ENCODE results near the gene LPIN1.
A peak's percentile ranks its signal among the peaks of the same experiment; 100 is the strongest.
"Not testable (repeated sequence)": the region's sequence is repeated elsewhere in the genome, so short reads cannot be mapped to it uniquely, and the experiment has no call there.

LPIN1 gene

GRCh38 chr2:11726384-11726783 is 20.0 kb upstream of the LPIN1 start:
- no peaks in the 10 kb centered on the region for H3K9me3 Mint-ChIP-seq
- H3K27me3 Mint-ChIP-seq (ENCODE audit: low read depth): peaks cover 48% of the 10 kb centered on the region
- H3K36me3 Mint-ChIP-seq (ENCODE audit: low read depth): no peaks in the 10 kb centered on the region
- H3K27ac Mint-ChIP-seq: no peak overlapping the region
- H3K4me3 Mint-ChIP-seq: no peak overlapping the region
- no peaks in the 10 kb centered on the region for H3K4me1 Mint-ChIP-seq (ENCODE audit: low read depth)

GRCh38 chr2:11729362-11730212 is 16.8 kb upstream of the LPIN1 start:
- Mint-ChIP-seq H3K4me3 (no peak overlapping the region), H3K4me1 (ENCODE audit: low read depth) (no peaks in the 10 kb centered on the region), H3K9me3 (no peaks in the 10 kb centered on the region), H3K27me3 (ENCODE audit: low read depth) (peaks cover 41% of the 10 kb centered on the region), H3K27ac (no peak overlapping the region), H3K36me3 (ENCODE audit: low read depth) (no peaks in the 10 kb centered on the region)

GRCh38 chr2:11731214-11731984 is 15.0 kb upstream of the LPIN1 start:
- not testable (repeated sequence) for H3K9me3 Mint-ChIP-seq; H3K4me1 Mint-ChIP-seq (ENCODE audit: low read depth); H3K4me3 Mint-ChIP-seq; H3K36me3 Mint-ChIP-seq (ENCODE audit: low read depth); H3K27ac Mint-ChIP-seq
- peaks cover 43% of the 10 kb centered on the region for H3K27me3 Mint-ChIP-seq (ENCODE audit: low read depth)

- no peak overlapping the region for H3K4me3 Mint-ChIP-seq
- no peak overlapping the region for H3K27ac Mint-ChIP-seq
- H3K4me1 Mint-ChIP-seq (ENCODE audit: low read depth): peaks cover 2% of the 10 kb centered on the region
- H3K36me3 Mint-ChIP-seq (ENCODE audit: low read depth): no peaks in the 10 kb centered on the region
- H3K9me3 Mint-ChIP-seq: no peaks in the 10 kb centered on the region
- H3K27me3 Mint-ChIP-seq (ENCODE audit: low read depth): peaks cover 44% of the 10 kb centered on the region
Observed at GRCh38 chr2:11732587-11732986, 13.8 kb upstream of the LPIN1 start.

GRCh38 chr2:11737852-11738251 is 8.6 kb upstream of the LPIN1 start:
- not testable (repeated sequence) for H3K36me3 Mint-ChIP-seq (ENCODE audit: low read depth)
- H3K4me1 Mint-ChIP-seq (ENCODE audit: low read depth): peaks cover 10% of the 10 kb centered on the region

GRCh38 chr2:11738589-11739436 is 7.6 kb upstream of the LPIN1 start:
- Mint-ChIP-seq H3K4me3 (no peak overlapping the region), H3K27ac (no peak overlapping the region), H3K9me3 (no peaks in the 10 kb centered on the region), H3K36me3 (ENCODE audit: low read depth) (no peaks in the 10 kb centered on the region), H3K4me1 (ENCODE audit: low read depth) (peaks cover 16% of the 10 kb centered on the region), H3K27me3 (ENCODE audit: low read depth) (peaks cover 18% of the 10 kb centered on the region)

More at GRCh38 chr2:11737852-11738251, 8.6 kb upstream of the LPIN1 start:
- not testable (repeated sequence) for H3K27ac Mint-ChIP-seq, H3K9me3 Mint-ChIP-seq, H3K4me3 Mint-ChIP-seq
- peaks cover 25% of the 10 kb centered on the region for H3K27me3 Mint-ChIP-seq (ENCODE audit: low read depth)

- Mint-ChIP-seq H3K4me3 (no peak overlapping the region), H3K9me3 (no peaks in the 10 kb centered on the region), H3K27me3 (ENCODE audit: low read depth) (peaks cover 14% of the 10 kb centered on the region), H3K27ac (no peak overlapping the region), H3K36me3 (ENCODE audit: low read depth) (no peaks in the 10 kb centered on the region), H3K4me1 (ENCODE audit: low read depth) (peaks cover 32% of the 10 kb centered on the region)
Observed at GRCh38 chr2:11740723-11741122, 5.7 kb upstream of the LPIN1 start.

- H3K4me1 Mint-ChIP-seq (ENCODE audit: low read depth): peaks cover 40% of the 10 kb centered on the region
- H3K4me3 Mint-ChIP-seq: no peak overlapping the region
- H3K36me3 Mint-ChIP-seq (ENCODE audit: low read depth): no peaks in the 10 kb centered on the region
- no peaks in the 10 kb centered on the region for H3K9me3 Mint-ChIP-seq
- H3K27me3 Mint-ChIP-seq (ENCODE audit: low read depth): peaks cover 7% of the 10 kb centered on the region
- no peak overlapping the region for H3K27ac Mint-ChIP-seq
Observed at GRCh38 chr2:11742317-11742701, 4.1 kb upstream of the LPIN1 start.

- H3K27me3 Mint-ChIP-seq (ENCODE audit: low read depth): peaks cover 2% of the 10 kb centered on the region
- H3K36me3 Mint-ChIP-seq (ENCODE audit: low read depth): no peaks in the 10 kb centered on the region
- H3K4me3 Mint-ChIP-seq: no peak overlapping the region
- no peaks in the 10 kb centered on the region for H3K9me3 Mint-ChIP-seq
- H3K4me1 Mint-ChIP-seq (ENCODE audit: low read depth): peaks cover 42% of the 10 kb centered on the region
- H3K27ac Mint-ChIP-seq: peak overlapping the region; percentile 45
Observed at GRCh38 chr2:11742702-11743357, 3.6 kb upstream of the LPIN1 start.

- Mint-ChIP-seq H3K4me1 (ENCODE audit: low read depth) (peaks cover 45% of the 10 kb centered on the region), H3K27me3 (ENCODE audit: low read depth) (no peaks in the 10 kb centered on the region), H3K27ac (peak overlapping the region; percentile 89), H3K4me3 (no peak overlapping the region), H3K36me3 (ENCODE audit: low read depth) (no peaks in the 10 kb centered on the region), H3K9me3 (no peaks in the 10 kb centered on the region)
Observed at GRCh38 chr2:11743366-11743765, 3.1 kb upstream of the LPIN1 start.

- Mint-ChIP-seq H3K4me3 (peak overlapping the region; percentile 73), H3K36me3 (ENCODE audit: low read depth) (no peaks in the 10 kb centered on the region), H3K9me3 (no peaks in the 10 kb centered on the region), H3K27me3 (ENCODE audit: low read depth) (no peaks in the 10 kb centered on the region), H3K27ac (peak overlapping the region; percentile 89), H3K4me1 (ENCODE audit: low read depth) (peaks cover 45% of the 10 kb centered on the region)
Observed at GRCh38 chr2:11743846-11744553, 2.4 kb upstream of the LPIN1 start.

- Mint-ChIP-seq H3K27me3 (ENCODE audit: low read depth) (no peaks in the 10 kb centered on the region), H3K4me1 (ENCODE audit: low read depth) (peaks cover 51% of the 10 kb centered on the region), H3K4me3 (peak overlapping the region; percentile 73), H3K9me3 (no peaks in the 10 kb centered on the region), H3K36me3 (ENCODE audit: low read depth) (no peaks in the 10 kb centered on the region), H3K27ac (peak overlapping the region; percentile 89)
Observed at GRCh38 chr2:11744631-11745394, 1.6 kb upstream of the LPIN1 start.

Measured in T-helper 1 cell treated with Interleukin-12 subunit alpha and Interleukin-12 subunit beta and Interleukin-4 antibody, amounts not matched to agents 30 μg/mL and 1 μg/mL, for 36 hours (primary cell).